ENCODE results near the gene PRKAG3. TPM values are rescaled to one million over a fixed set of nuclear protein-coding genes. Genes with fewer than 3 reads are reported as not detected.

Gene PRKAG3
- total and polyA plus RNA-seq, 4 donors: 0.01 TPM; not detected in 3

GRCh38 chr2:218792433-218792832 is 39.2 kb downstream of the PRKAG3 start:
- no peaks in the 10 kb centered on the region for H3K9me3 ChIP-seq (ENCODE audit: control insufficient read depth in 4 of 4, insufficient read depth in 3 of 4, low read length in 3 of 4)
- no peak for TF ChIP-seq CTCF (IDR thresholded peaks at IDR 0.05; ENCODE audit: control extremely low read depth, extremely low read depth)
- no peaks in the 10 kb centered on the region for H3K27me3 ChIP-seq (ENCODE audit: control insufficient read depth in 3 of 3, insufficient read depth in 3 of 3, low read length in 2 of 3)
- H3K4me1 ChIP-seq (ENCODE audit: control insufficient read depth in 5 of 5, insufficient read depth in 5 of 5, low read length in 5 of 5): no peaks in the 10 kb centered on the region
- ATAC-seq (ENCODE audit: insufficient read depth, low FRiP score): no peak
- WGBS, 2 donors: 80 to 96% methylated on average over 1 of the region's 1 CpG
- no peak overlapping the region for H3K4me3 ChIP-seq
- H3K9ac ChIP-seq (ENCODE audit: insufficient read depth in 1 of 2, low read length in 2 of 2): no peak overlapping the region
- no peak for DNase-seq
- no peaks in the 10 kb centered on the region for H3K36me3 ChIP-seq (ENCODE audit: control insufficient read depth in 4 of 4, insufficient read depth in 4 of 4, low read length in 4 of 4)
- no peak overlapping the region for H3K27ac ChIP-seq (ENCODE audit: low read depth in 1 of 2, low read length in 1 of 2)

GRCh38 chr2:218788529-218789255 is 42.9 kb downstream of the PRKAG3 start:
- Histone ChIP-seq H3K9ac (ENCODE audit: insufficient read depth in 1 of 2, low read length in 2 of 2) (no peak overlapping the region), H3K4me1 (ENCODE audit: control insufficient read depth in 5 of 5, insufficient read depth in 5 of 5, low read length in 5 of 5) (no peaks in the 10 kb centered on the region), H3K9me3 (ENCODE audit: control insufficient read depth in 4 of 4, insufficient read depth in 3 of 4, low read length in 3 of 4) (no peaks in the 10 kb centered on the region), H3K36me3 (ENCODE audit: control insufficient read depth in 4 of 4, insufficient read depth in 4 of 4, low read length in 4 of 4) (no peaks in the 10 kb centered on the region), H3K27ac (ENCODE audit: low read depth in 1 of 2, low read length in 1 of 2) (no peak overlapping the region), H3K4me3 (no peak overlapping the region), H3K27me3 (ENCODE audit: control insufficient read depth in 3 of 3, insufficient read depth in 3 of 3, low read length in 2 of 3) (no peaks in the 10 kb centered on the region)
- no peak for TF ChIP-seq CTCF (IDR thresholded peaks at IDR 0.05; ENCODE audit: control extremely low read depth, extremely low read depth)
- 92 to 96% methylated on average over 2 of the region's 2 CpGs for WGBS, 2 donors
- ATAC-seq (ENCODE audit: insufficient read depth, low FRiP score): no peak
- no peak for DNase-seq

- no peaks in the 10 kb centered on the region for H3K9me3 ChIP-seq (ENCODE audit: control insufficient read depth in 4 of 4, insufficient read depth in 3 of 4, low read length in 3 of 4)
- H3K27ac ChIP-seq (ENCODE audit: low read depth in 1 of 2, low read length in 1 of 2): no peak overlapping the region
- DNase-seq (no peak), ATAC-seq (ENCODE audit: insufficient read depth, low FRiP score) (no peak)
- no peak for TF ChIP-seq CTCF (IDR thresholded peaks at IDR 0.05; ENCODE audit: control extremely low read depth, extremely low read depth)
- 90 to 95% methylated on average over 3 of the region's 3 CpGs for WGBS, 2 donors
- no peaks in the 10 kb centered on the region for H3K27me3 ChIP-seq (ENCODE audit: control insufficient read depth in 3 of 3, insufficient read depth in 3 of 3, low read length in 2 of 3)
- no peaks in the 10 kb centered on the region for H3K36me3 ChIP-seq (ENCODE audit: control insufficient read depth in 4 of 4, insufficient read depth in 4 of 4, low read length in 4 of 4)
- H3K4me1 ChIP-seq (ENCODE audit: control insufficient read depth in 5 of 5, insufficient read depth in 5 of 5, low read length in 5 of 5): peaks cover 0 to 12% (median 3%) of the 10 kb centered on the region in 5 donors
- H3K4me3 ChIP-seq: no peak overlapping the region
- no peak overlapping the region for H3K9ac ChIP-seq (ENCODE audit: insufficient read depth in 1 of 2, low read length in 2 of 2)
Observed at GRCh38 chr2:218786133-218786532, 45.5 kb downstream of the PRKAG3 start.

GRCh38 chr2:218785103-218785502 is 46.5 kb downstream of the PRKAG3 start:
- H3K9ac ChIP-seq (ENCODE audit: insufficient read depth in 1 of 2, low read length in 2 of 2): no peak overlapping the region
- H3K4me1 ChIP-seq (ENCODE audit: control insufficient read depth in 5 of 5, insufficient read depth in 5 of 5, low read length in 5 of 5): peaks cover 0 to 16% (median 5%) of the 10 kb centered on the region in 5 donors
- no peaks in the 10 kb centered on the region for H3K36me3 ChIP-seq (ENCODE audit: control insufficient read depth in 4 of 4, insufficient read depth in 4 of 4, low read length in 4 of 4)
- no peak overlapping the region for H3K27ac ChIP-seq (ENCODE audit: low read depth in 1 of 2, low read length in 1 of 2)
- no peak for DNase-seq
- H3K27me3 ChIP-seq (ENCODE audit: control insufficient read depth in 3 of 3, insufficient read depth in 3 of 3, low read length in 2 of 3): no peaks in the 10 kb centered on the region
- no peak for TF ChIP-seq CTCF (IDR thresholded peaks at IDR 0.05; ENCODE audit: control extremely low read depth, extremely low read depth)
- no peak for ATAC-seq (ENCODE audit: insufficient read depth, low FRiP score)
- 46 to 62% methylated on average over 1 of the region's 1 CpG for WGBS, 2 donors
- H3K9me3 ChIP-seq (ENCODE audit: control insufficient read depth in 4 of 4, insufficient read depth in 3 of 4, low read length in 3 of 4): no peaks in the 10 kb centered on the region
- no peak overlapping the region for H3K4me3 ChIP-seq
